GM19023 (cell line): ENCODE results near the gene FAM184A.
"Not testable (repeated sequence)": the region's sequence is repeated elsewhere in the genome, so short reads cannot be mapped to it uniquely, and the experiment has no call there.

Source experiments
- ATAC-seq: cut with Tn5 transposase; IDR thresholded peaks from one replicate; pipeline ENCODE4 v1.9.1; 2021; ENCODE audit warnings: mild to moderate bottlenecking, moderate library complexity; ENCODE audit not compliant: unreplicated experiment

The FAM184A gene, protein sequence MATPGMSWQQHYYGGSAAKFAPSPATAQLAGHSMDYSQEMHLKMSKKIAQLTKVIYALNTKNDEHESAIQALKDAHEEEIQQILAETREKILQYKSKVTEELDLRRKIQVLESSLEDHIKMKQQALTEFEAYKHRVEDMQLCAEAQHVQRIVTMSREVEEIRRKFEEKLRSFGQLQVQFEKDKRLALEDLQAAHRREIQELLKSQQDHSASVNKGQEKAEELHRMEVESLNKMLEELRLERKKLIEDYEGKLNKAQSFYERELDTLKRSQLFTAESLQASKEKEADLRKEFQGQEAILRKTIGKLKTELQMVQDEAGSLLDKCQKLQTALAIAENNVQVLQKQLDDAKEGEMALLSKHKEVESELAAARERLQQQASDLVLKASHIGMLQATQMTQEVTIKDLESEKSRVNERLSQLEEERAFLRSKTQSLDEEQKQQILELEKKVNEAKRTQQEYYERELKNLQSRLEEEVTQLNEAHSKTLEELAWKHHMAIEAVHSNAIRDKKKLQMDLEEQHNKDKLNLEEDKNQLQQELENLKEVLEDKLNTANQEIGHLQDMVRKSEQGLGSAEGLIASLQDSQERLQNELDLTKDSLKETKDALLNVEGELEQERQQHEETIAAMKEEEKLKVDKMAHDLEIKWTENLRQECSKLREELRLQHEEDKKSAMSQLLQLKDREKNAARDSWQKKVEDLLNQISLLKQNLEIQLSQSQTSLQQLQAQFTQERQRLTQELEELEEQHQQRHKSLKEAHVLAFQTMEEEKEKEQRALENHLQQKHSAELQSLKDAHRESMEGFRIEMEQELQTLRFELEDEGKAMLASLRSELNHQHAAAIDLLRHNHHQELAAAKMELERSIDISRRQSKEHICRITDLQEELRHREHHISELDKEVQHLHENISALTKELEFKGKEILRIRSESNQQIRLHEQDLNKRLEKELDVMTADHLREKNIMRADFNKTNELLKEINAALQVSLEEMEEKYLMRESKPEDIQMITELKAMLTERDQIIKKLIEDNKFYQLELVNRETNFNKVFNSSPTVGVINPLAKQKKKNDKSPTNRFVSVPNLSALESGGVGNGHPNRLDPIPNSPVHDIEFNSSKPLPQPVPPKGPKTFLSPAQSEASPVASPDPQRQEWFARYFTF

GRCh38 chr6:119078376-119079282 lies at the start of gene FAM184A:
Gene FAM184A, minus strand, starts transcription at chr6:119078664. Its CDS starts 365 bp downstream, at chr6:119078299.
- ATAC-seq, result peak; percentile 68

- ATAC-seq, result no peak
These were observed 49.2 kb upstream of the FAM184A start for GRCh38 chr6:119127627-119128026.

DNA sequence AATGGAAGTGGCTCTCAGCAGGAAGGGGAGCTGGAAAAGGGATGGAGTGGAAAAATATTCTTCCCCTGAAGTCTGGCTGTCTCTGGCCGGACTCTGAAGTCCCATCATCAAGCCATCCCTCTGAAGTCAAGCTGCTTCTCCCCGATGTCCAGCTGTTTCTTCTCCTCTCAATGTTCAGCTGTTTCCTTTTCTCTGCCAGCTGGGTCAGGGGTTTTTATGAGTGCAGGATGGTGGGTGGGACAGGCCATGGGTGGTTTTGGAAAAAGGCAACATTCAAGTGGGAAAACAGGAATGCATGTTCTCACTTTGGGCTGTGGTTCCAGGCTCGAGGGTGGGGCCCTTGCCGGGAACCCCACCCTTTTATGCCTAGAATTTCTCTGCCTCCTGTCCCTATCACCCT lies 48.4 kb upstream of the FAM184A start:
- no peak for ATAC-seq

- no peak for ATAC-seq
These were observed 47.7 kb upstream of the FAM184A start for GRCh38 chr6:119126140-119126539.

DNA sequence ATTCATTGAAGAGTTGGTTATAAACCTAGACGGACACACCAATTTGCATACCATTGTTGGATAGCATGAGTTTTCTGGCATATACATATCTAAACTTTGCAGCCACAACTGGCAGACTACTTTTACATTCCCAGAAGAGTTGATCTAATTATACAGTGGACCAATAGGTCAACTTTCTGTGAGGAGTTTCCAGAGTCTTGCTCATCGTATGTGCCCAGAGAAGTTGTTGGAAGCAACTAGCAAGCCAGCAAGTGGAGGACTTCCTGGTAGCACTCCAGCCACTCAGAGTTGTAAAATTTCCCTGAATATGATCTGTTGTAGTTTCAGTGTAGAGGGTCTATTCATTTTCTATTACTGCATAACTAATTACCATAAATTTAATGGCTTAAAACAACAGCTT lies 47.1 kb upstream of the FAM184A start:
- no peak for ATAC-seq

DNA sequence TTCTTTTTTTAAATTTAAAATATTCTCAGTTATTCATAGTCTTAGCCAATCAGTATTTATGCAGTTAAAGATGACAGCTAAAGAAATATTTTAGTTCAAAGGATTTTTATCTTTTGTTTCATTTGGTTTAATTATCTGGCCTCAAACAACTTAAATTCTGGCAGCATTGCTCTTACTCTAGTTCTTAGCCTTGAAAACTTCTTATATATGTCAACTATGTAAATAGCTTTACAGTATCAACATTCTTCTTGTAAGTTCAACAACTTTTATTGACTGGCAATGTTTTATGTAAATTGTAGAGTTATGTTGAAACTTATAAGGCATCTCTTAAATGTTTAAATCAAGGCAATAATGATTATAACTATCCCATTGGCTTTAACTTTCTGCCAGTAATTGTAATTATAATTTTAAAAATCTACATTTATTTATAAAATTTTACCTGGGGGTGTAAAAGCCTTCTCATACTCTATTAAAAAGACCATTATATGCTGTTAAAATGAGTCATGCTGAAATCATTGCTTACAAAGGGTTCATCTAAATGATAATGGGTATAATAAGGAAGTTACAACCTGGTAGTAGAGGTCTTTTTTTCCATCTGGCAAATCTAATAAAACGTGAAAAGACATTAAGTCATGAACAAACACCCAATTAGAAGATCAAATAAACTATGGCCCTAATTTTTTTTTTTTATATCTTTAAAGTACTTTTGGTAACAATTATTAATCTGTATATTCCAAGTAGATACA lies 45.8 kb upstream of the FAM184A start:
- no peak for ATAC-seq

DNA sequence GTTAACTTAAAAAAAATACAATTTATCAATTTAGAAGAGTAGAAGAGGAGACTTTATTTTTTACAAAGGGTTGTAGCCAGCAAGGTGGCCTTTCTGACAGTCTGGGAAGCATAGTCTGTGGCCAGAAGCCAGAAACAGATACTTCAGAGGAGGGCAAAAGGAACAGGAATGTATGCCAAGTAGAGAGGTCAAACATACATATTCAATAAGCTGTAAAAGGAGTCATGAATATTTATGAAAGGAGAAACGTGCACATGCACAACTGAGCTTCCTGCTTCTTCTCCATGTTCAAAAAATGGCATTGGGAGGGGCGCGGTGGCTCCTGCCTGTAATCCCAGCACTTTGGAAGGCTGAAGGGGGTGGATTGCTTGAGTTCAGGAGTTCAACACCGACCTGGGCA lies 43.9 kb upstream of the FAM184A start:
- ATAC-seq, result no peak

GRCh38 chr6:119121367-119121766 lies 42.9 kb upstream of the FAM184A start:
- ATAC-seq, result no peak

DNA sequence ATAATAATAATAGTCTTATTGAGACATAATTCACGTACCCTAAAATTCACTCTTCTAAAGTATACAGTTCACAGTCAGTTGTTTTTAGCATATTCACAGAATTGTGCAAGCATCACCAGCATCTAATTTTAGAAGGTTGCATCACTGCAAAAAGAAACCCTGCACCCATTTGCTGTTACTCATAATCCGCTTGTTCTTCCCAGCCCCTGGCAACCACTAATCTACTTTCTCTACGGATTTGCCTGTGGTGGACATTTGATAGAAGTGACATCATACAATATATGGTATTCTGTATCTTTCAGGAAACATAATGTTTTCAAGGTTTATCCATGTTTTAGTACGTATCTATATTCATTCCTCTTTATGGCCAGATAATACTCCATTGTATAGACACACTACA lies 41.5 kb upstream of the FAM184A start:
- ATAC-seq, result no peak

DNA sequence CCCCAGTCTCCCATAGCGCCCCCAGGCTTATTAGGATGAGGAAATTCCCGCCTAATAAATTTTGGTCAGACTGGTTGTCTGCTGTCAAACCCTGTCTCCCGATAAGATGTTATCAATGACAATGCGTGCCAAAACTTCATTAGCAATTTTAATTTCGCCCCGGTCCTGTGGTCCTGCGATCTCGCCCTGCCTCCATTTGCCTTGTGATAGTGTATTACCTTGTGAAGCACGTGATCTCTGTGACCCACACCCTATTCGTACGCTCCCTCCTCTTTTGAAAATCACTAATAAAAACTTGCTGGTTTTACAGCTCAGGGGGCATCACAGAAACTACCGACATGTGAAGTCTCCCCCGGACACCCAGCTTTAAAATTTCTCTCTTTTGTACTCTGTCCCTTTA lies 40.6 kb upstream of the FAM184A start:
- ATAC-seq, result not testable (repeated sequence)

GRCh38 chr6:119116712-119117281 lies 38.3 kb upstream of the FAM184A start:
- ATAC-seq, result no peak

DNA sequence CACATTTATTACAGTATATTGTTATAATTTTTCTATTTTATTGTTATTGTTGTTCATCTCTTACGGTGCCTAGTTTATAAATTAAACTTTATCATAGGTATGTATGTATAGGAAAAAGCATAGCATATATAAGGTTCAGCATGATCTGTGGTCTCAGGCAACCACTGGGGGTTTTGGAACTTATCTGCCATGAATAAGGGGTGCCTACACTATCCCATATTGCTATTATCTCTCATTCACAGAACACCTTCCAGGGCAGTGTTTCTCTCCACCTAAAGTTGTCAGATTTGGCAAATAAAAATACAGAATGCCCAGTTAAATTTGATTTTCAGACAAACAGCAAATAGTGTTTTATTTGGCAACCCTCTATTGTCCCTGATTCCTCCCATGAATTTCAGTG lies 35.5 kb upstream of the FAM184A start:
- ATAC-seq, result no peak

DNA sequence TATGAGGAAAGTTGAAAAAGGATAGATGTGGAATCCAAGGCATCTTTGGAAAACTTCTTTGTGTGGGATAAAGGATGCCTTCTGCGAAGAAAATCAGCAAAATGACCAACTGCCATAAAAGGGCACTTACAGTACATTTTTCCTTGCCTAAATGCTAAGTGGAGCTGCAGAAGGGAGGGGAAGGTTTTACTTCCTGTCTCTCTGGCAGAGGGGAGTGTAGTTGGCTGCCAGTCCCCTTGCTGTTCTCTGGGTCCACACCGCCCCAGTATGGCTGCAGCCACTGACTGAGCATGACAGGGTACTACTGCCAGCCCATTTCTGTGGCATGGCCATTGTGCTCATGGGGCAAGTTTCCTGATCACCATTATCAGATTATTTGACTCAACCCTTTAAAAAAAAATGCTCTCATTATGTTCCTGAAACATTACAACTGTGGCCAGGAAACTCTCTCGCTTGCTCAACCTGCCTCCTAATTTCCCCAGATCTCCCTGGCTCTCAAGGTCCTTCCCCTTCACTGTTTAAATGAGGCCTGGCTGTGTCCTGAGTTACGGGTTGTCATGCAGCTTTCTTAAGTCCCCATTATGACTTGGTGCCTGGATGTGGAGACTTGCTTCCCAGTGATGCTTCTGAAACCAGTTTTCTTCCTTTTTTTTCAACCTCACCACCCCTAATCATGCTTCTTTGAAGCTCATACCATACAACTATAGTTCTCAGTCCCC lies 34.5 kb upstream of the FAM184A start:
- ATAC-seq, result no peak

- ATAC-seq, result peak; percentile 76
These were observed 32.4 kb upstream of the FAM184A start for GRCh38 chr6:119110601-119111548.

- ATAC-seq, result no peak
These were observed 31.3 kb upstream of the FAM184A start for GRCh38 chr6:119109654-119110325.

- no peak for ATAC-seq
These were observed 29.6 kb upstream of the FAM184A start for GRCh38 chr6:119108076-119108475.

- no peak for ATAC-seq
These were observed 26.8 kb upstream of the FAM184A start for GRCh38 chr6:119105282-119105681.
